HG03025 (cell line): ENCODE measurements around the gene SND1.
A peak's percentile ranks its signal among the peaks of the same experiment; 100 is the strongest.

ENCODE experiments used
- ATAC-seq: cut with Tn5 transposase; IDR thresholded peaks from one replicate; pipeline ENCODE4 v1.9.1; 2021; ENCODE audit warnings: mild to moderate bottlenecking, moderate library complexity; ENCODE audit not compliant: unreplicated experiment, low FRiP score

The SND1 gene

DNA sequence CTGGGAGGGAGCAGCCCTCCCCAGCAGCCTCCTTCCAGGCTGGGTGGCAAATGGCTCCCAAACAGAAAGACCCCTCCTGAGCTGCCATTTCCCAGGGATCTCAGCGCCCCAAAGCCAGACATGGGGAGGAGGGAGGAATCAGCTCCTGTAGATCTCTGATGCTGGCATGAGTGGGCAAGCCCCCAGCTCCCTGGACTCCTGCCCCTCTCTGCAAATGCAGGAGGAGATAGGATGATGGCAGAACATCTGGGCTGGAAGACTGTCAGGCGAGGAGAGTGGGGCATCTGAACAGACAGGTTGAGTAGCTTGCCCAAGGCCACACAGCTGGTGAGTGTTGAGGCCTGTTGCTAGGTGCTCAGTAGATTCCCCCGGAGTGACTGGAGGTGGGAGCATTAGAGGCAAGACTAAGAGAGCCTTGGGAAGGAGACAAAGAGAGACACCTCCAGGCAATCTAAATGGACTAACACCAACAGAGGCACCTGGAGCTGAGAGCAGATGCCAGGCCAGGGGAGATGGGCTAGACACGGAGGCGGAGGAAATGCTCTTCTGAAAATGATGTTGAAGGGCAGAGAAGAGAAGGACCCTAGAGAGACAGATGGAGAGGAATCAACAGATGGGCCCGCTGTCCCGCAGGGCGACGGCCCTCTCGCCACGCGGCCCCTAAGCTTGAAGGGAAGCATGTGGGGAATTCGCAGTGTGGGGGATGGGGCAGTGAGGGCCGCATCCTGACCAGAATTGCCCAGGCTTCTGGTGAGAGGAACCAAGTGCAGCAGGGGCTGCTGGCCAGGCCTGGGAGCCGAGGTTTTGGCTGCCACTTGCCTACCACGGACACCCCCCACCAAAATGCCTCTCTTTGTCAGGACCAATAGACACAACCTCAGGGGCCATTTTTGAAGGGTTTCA, 464.1 kb downstream of the SND1 start:
- ATAC-seq, result no peak

DNA sequence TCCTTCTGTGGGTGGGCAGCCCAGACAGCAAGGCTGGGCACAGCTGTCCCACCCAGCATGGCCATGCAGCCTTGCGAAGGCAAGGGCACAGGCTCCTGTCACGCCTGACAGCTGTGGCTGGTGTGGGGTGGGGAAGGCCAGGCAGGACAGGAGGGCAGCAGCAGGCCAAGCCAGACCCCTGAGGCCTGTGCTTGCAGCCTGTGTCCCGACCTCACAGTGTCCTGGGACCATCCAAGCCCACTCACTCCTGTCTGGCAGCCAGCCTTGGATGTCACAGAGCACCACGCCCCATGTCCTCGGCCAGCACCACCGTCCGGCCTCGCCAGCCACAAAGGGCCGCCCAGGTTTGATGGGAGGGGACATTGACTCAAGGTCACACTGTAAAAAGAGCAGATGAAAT, 464.7 kb downstream of the SND1 start:
- no peak for ATAC-seq

DNA sequence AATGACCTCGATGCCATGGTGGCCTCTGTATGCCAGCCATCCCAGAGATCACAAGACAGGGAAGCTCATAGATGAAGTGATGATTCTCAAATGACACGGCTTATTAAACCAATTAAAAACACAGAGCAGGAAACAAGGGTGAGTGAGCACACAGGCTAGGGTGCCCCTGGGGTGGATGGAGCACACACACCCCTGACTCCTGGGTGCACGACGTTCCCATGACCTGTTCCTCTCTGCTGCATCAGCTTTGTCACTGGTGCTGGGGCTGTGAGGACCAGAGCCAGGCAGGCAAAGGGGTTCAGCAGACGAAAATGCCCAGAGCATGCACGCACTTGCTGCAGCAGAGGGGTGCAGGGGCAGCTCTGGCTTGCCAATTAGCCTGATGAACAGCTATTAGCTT, 465.7 kb downstream of the SND1 start:
- no peak for ATAC-seq

DNA sequence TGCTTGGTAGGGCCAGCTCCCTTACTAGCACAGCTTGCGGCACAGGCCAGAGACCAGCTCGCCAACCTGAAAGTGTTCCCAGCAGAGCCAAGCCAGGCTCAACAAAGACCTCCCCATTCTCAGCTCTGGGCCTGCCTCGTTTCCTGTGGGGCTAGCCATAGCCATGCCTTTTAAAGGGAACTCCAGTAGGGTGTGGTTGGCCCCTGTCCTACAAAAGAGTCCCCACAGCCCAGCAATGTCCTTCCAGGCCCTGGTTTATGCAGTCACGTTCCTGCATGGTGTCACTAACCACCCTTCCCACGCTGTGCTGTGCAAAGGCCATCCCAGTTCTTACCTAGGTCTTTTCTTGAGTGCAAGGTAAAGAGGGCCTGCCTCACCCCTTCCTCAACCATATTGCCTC, 467.0 kb downstream of the SND1 start:
- no peak for ATAC-seq

DNA sequence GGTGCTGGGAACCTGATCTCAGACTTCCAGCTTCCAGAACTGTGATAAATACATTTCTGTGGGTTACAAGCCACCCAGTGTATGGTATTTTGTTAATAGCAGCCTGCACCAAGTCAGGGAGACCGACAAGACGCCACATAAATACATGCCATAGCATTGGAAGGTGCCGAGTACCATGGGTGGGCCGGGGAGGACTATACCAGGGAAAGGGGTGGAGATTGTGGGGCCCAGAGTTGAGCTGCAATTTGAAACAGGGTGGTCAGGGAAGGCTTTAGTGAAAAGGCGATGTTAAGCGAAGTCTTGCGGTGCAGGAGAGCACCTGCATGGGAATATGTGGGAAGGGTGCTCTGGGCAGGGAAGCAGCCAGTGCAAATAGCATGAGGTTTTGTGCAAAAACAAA, 468.1 kb downstream of the SND1 start:
- ATAC-seq, result no peak

DNA sequence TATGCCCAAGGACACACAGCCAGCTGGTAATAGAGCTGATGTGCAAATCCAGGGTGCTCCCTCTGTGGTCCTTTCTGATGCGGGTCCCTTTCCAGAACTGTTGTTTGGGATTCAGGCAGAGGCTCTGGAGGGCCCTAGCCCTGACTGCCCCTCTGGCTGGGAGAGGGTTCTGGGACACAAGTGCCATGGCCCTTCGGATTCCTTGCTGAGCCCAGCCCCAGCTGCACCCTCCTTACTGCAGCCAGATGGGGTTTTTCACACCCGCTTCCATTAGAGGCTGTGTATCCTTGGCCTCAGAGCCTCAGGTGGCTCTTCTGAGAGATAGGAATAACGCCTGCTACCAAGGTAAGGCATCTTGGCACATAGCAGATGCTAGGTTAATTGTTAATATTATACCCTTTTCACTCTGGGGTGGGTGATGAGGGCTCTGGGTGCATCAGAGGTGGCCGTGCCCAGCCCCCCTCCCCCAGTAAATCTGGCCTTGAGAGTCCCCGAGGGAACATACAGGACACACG, 469.0 kb downstream of the SND1 start:
- no peak for ATAC-seq

DNA sequence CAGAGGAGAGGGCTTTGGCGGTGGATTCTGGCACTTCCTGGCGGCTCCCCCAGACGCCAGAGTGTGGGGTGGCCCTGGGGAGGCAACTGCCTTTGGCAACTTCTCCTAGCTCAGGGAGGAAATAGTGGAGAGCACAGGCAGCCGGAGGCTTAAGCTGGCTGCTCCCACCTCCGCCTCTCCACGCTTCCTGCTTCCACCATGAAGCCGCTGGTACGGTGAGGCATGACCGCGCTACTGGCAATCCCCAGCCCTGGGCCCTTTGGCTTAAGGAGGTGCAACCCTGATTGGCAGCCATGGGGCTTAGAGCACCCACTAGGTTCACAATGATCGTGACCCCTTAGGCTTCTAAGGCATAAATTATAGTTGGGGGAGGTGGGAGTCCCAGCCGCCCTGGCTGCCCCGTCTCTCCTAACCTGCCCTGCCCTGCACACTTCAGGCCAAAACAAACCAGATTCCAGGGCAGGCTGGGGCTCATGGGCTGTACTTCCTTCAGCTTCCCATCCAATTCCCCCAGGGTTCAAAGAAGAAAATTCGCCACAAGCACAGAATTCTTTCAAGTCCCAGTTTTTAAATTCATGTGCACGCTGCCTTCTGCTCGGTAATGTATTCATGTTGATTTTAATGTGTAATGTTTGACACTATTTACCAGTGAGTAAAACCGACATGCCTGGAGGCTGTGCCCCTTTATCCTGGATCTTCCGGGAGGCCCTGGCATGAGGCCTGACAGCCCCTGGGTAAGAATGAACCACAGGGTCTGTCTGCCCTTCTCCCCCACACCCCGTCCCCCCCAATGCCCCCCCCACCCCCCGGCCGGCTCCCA, 469.9 kb downstream of the SND1 start:
- no peak for ATAC-seq

DNA sequence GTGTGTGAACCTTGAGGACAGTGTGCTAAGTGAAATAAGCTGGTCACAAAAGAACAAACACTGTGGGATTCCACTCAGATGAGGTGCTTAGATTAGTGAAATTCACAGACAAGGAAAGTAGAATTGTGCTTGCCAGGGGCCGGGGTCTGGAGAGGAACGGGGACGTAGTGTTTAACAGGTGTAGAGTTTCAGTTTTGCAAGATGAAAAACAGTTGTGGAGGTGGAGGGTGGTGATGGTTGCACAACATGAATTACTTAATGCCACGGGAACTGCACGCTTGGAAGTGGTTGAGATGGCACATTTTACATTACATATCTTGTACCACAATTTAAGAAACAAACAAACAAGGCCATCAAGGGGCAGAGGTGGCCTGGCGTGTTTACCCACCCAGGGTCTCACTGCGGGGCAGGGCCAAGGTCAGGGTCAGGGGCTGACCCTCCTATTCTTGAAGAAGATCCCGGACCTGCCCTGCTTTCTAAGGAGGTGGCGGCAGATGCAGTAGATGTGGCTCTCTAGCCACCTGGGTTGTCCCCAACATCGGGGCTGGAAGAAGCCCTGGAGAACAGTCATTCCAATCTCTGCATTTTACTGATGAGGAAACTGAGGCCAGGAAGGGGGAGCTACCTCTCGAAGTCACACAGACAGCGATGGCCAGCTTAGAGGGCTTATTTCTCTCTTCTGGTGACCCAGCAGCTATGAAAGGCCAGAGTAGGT, 470.7 kb downstream of the SND1 start:
- no peak for ATAC-seq

DNA sequence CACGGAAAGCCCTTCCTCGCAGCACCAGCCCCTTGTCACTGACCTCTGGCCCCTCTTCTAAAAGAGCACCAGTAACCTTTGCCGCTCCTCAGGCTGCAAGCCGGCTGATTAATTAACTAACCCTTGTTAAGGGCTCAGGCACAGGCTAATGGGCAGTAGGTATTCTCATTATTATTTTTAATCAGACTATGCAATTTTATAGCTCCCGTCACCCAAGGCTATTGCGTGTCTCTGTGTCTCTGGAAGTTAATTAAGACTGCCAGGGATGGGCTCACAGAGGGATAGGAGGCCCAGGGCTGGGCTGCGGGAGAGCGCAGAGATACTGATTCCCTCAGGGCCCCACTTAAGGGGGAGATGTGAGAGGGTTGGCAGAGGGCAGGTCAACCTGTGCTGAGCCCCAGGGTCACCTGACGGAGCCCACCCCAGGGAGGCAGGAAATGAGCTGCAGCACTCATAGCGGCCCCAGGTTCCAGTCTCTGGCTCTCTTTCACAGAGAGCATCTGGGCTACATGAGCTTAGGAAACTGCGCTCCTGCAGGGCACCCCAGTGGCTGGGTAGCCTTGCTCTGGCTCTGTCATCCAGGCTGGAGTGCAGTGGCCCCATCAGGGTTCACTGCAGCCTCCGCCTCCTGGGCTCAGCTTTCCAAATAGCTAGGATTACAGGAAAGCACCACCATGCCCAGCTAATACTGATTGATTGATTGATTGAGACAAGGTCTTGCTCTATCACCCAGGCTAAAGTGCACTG, 471.5 kb downstream of the SND1 start:
- ATAC-seq, result no peak

DNA sequence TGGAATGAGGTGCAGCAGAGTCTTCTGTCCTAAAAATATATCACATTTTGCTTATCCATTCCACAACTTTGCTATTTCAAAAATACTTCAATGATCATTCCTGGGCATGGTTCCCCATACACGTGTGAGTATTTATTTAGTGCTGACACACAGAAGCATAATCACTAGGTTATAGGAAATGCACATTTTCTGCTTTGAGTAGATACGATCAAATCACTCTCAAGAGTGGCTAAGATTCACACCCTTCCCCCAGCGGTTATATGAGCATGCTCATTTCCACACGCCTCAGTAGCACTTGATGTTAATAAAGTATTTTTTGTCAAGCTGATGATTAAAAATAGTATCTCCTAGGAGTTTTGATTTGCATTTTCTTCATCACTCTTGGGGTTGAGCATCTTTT, 472.8 kb downstream of the SND1 start:
- no peak for ATAC-seq

DNA sequence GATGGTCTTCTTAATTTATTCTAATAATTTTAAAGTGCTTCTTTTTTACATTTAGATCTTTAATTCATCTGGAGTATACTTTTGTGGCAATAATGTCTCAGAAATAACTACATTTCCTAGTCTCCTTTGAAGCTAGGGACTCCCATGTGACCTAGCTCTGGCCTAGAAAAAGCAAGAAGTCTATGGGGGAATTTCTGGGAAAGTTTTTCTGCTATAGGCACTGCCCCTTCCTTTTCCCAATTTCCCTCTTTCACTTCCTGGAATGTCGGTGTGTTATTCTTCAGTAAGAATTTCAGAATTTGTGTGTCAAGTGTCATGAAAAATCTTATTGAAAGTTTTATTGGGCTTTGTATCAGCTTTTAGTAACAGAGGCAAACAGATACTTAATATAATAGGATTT, 473.8 kb downstream of the SND1 start:
- ATAC-seq, result no peak

DNA sequence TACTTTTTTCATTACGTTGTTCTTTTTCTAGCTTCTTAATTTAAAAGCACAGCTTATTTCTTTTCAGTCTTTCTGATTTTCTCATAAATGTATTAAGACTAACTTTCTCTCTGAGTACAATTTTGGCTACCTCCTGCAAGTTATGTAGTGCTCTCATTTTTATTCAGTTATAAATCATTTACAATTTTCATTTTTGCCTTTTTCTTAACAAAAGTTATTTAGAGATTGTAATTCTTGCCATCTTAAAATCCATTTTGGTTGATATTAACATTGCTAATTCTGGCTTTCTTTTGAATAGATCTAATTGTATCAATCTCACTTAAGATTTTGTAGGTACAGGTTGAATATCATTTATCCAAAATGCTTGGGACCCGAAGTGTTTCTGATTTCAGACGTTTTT, 476.4 kb downstream of the SND1 start:
- ATAC-seq, result no peak

DNA sequence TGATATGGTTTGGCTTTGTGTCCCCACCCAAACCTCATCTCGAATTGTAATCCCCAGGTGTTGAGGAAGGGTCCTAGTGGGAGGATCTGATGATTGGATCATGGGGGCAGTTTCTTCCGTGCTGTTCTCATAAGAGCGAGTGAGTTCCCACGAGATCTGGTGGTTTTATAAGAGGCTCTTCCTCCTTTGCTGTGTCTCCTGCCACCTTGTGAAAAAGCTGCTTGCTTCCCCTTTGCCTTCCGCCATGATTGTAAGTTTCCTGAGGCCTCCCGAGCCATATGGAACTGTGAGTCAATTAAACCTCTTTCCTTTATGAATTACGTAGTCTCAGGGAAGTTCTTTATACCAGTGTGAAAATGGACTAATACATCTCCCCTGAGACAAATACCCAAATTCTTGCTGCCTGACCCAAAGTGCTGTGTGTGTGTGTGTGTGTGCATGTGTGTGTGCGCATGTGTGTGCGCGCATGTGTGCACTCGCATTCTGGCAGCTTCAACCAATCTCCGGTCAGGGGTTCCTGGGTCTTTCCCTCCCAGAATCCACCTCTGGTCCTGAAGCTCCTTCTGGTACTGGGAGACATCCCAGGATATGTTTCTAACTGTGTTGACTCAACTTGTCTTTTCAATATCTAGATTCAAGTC, 477.4 kb downstream of the SND1 start:
- ATAC-seq, result no peak

DNA sequence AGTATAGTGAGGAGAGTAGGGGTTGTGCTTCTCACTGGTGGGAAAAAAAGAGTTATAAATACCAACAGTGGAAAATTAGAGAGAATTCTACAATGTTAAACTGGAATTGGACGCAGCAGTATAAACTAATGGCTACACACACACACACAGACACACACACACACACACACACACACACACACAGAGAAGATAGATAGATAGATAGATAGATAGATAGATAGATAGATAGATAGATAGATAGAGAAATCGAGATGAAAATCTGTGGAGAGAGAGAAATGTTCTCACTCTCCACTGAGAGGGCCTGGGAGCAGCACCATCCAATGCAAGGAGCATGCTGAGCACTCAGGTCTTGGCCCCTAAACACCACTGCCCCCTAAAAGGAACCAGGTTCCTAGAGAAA, 479.1 kb downstream of the SND1 start:
- no peak for ATAC-seq

DNA sequence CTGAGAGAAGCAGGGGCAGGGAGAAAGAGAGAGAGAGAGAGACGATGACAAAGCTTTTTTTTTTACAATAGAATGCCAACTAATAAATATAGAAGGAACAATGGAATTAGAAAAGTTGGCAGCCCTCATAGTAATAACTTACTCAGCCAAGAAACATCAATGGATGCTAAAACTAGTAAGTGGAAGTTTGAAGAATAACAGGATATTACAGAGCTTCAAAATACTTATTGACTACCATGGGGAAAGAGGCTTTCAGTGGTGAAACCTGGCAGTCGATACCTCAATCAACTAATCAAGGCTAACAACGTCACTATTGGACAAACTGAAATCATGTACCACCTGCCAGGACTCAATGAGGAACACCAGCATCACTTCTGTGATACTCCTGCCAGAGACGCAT, 479.7 kb downstream of the SND1 start:
- no peak for ATAC-seq

DNA sequence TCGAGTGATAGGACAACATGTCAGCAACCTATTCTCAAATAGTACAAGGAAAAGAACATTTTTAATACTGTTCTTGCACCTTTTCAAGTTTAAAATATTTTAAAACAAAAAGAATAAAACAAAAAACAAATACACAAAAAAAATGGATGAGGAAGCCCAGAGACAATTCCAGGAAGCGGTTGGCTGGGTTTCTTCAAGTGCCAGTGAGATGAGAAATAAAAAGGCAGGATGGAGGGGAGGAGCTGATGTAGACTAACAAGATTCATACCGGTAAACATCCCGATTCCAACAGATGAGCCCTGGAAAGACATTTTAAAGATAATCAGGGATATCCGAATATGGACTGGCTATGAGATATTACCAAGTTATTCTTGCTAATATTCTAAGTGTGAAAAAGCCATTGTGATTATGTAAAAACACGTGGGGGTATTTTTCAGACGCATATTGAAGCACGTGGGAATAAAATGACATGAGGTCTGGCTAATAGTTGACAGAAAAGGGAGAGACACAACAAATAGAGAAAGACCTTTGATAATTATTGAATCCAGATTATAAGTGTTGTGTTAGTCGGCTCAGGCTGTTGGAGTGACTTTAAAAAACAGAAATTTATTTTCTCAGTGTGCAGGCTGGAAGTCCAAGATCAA, 480.6 kb downstream of the SND1 start:
- no peak for ATAC-seq

DNA sequence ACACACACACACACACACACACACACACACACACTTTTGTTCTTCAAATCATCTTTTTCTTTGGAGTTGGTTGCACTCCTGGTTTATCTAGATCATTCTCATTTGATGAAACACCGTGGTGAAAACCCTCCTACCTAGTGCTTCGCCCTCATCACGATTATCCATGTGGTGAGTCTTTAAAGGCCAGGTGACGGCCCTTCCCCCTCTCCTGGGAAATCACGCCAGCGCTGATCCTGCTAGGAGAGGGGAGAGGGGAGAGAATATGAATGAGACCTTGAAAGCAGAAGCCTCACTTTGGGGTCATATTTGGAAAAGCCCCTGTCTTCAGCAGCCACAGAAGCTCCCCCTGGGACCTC, 483.1 kb downstream of the SND1 start:
- ATAC-seq, result no peak

DNA sequence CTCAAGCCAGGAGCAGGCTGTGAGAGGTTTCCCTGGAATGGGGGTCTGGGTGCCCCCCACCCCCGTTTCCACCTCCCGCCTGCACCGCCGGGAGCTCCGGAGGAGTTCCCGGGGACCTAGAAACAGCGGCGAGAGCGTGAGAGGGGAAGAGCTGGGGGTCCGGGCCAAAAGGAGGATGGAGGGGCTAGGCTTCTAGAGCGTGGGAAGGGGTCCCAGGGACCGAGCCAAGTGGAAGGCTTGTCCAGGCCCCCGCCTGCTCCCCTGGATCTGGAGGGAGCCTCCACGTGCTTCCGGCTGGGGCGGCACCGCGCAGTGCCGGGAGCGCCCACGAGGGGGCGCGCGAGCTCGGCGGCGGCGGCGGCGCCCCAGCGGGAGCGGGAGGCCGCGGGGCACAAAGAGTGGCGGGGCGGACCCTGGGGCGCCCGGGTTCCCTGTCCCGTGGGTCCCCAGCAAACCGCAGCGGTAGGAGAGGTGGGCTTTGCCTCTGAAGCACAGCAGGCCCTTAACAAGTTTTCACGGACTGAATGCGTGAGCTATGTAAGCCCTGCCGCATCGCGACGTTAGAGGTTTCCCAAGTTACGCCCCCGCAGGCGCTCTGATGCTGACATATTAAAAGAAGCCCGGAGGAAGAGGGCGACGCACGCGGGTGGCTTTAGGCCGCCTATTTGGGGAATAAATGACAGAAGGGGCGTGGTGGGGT, 483.7 kb downstream of the SND1 start:
- ATAC-seq, result peak; percentile 69

DNA sequence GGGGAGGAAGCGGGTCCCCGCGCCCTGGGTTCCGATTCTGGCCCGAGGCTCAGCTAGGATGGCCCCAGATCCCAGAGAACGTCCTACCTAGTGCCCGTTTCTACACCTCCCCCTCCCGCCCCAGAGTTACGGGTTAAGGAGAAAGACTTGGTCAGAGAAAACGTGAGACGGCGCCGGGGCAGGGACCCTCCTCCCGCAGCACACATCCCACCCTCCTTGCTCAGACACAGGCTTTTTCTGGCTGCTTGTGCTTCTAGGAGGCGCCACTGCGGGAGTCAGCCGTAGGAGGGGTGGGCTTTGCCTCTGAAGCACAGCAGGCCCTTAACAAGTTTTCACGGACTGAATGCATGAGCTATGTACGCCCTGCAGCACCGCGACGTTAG, 484.2 kb downstream of the SND1 start:
- peak; percentile 14 for ATAC-seq
